ENCODE results near the gene GRHL3.
"Not testable (repeated sequence)": the region's sequence is repeated elsewhere in the genome, so short reads cannot be mapped to it uniquely, and the experiment has no call there.

- TF ChIP-seq CTCF (IDR thresholded peaks at IDR 0.05; ENCODE audit: low read length); EZH2 (IDR thresholded peaks at IDR 0.05; ENCODE audit: borderline replicate concordance, low read length): not testable (repeated sequence)
Observed at GRCh38 chr1:24287779-24288178, 31.4 kb upstream of the GRHL3 start.

All from OCI-LY1 (cell line).